GM15510 (cell line): ENCODE results near the gene RBFOX1.

ENCODE experiments used
- POLR2A ChIP-seq: IDR thresholded peaks from 3 replicates; pipeline ENCODE4 v1.6.1; 2011; ENCODE audit warnings: borderline replicate concordance; ENCODE audit not compliant: insufficient read length; ENCODE audit errors: extremely low read depth

RBFOX1 gene

GRCh38 chr16:7374614-7375174 is 42.0 kb downstream of the RBFOX1 start:
- no peak for TF ChIP-seq POLR2A

GRCh38 chr16:7376227-7376626 is 43.6 kb downstream of the RBFOX1 start:
- no peak for TF ChIP-seq POLR2A

- no peak for TF ChIP-seq POLR2A
These were observed 44.6 kb downstream of the RBFOX1 start for GRCh38 chr16:7377231-7377630.

DNA sequence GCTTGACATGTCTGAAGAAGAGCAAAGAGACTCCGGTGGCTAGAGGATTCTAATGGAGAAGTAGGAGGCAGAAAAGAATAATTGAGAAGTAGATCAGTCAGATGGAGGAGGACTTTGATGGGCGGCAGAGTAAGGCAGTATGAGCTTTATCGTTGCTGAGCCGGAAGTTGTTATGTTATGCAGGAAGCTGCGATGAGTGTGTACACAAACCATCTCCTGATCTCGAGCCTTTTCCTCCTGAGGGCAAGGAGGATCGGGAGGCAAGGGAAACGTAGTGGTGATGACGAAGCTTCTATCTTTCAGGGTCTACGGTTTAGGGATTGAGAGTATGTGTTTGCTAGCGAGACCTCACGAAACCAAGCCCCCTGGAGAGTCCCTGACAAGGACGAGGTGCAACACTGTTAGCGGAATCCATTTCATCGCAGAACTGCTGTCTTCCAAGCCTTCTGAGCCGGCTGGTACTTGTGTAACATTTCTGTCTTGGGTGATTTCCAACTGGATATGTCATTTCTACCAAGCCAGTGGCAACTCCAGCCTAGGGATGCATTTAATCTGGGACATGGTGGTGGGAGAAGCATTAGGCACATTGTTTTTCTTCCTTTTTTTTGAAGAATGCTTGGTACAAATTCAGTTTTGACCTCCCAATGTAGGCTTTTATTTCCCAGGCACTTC is 45.5 kb downstream of the RBFOX1 start:
- TF ChIP-seq POLR2A = no peak

- no peak for TF ChIP-seq POLR2A
These were observed 47.8 kb downstream of the RBFOX1 start for GRCh38 chr16:7380441-7380840.

- TF ChIP-seq POLR2A = no peak
These were observed 48.3 kb downstream of the RBFOX1 start for GRCh38 chr16:7380911-7381310.

DNA sequence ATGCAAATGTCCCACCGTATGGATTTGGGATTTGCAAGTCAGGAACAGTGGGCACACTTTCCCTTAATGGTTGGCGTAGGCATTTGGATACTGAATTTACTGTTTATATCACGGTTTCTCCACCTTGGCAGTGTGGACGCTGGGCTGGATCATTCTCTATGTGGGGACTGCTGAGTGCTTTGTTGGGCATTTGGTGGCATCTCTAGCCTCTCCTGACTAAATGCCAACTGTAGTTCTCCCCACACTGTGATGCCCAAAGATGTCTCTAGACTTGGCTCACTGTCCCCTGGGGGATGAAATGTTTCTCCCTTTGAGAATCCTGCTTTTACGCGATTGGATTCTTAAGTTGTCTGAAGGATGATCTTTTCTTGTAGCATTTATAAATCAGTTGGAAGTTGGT is 49.0 kb downstream of the RBFOX1 start:
- TF ChIP-seq POLR2A = no peak

DNA sequence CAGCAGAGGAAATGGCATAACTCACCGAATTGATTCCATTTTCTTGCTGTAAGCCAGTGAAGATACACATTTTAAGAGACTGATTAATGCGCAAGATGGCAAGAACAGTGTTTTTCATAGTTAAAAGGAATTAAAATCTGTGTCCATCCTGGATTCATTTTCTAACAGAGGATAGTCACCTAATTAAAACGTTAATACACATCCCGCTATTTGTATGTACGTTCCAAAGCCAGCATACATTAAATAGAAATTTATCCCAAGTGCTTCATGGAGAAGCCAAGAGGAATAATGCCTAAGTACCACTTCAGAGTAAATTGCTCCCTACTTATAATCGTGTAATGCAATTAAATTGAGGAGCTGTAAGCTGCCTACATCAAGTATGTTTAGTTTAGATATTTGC is 49.9 kb downstream of the RBFOX1 start:
- no peak for TF ChIP-seq POLR2A

- TF ChIP-seq POLR2A = no peak
These were observed 58.3 kb downstream of the RBFOX1 start for GRCh38 chr16:7390974-7391373.

DNA sequence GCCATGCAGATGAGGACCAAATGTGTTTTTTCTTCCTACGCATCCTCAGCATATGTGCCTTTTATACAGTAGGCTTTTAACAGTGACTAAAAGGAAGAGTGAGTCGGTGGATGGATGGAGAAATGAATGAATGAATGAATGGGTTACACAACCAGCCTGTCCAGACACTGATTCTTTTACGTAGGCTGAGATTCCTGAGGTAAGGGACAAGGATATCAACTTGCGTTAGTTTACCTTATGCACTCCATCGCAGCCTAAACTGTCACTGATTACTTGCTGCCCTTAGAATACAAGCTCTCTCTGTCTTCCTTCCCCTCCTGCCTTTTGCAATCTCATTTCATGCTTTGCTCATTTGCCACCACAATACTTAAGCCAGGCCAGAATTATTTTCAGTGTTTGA is 59.0 kb downstream of the RBFOX1 start:
- no peak for TF ChIP-seq POLR2A

DNA sequence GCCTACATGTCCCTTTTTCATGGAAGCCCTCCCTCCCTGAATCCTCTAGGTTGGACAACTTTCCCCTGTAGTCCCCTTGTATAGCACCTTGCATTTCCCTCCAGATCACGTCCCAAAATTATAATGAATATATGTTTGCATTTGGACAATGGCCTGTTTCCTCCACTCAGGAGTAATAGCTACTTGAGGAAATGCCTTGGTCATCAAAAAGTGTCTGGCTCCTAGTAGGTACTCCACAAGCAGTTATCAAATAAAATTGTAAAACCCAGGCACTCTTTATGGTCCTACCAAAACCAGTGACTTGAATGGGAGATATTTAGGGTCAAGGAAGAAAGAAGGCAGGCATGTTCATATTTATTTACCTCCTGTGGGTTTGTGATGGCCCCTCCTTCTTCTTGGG is 59.6 kb downstream of the RBFOX1 start:
- no peak for TF ChIP-seq POLR2A

DNA sequence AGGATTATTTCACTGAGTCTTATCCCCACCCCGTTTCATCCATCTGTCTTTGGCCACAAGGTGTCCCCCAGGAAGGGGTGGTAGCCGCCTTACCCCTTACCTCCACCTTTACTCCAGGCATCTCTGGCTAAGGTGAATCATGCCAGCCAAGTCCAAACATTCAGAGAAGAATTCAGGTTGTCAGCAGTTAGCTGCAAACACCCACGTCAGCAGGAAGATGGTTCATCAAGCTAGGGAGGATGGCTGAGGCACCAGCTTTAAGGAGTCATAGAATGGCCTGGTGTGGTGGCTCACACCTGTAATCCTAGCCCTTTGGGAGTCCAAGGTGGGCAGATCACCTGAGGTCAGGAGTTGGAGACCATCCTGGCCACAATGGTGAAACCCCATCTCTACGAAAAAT is 61.0 kb downstream of the RBFOX1 start:
- TF ChIP-seq POLR2A = no peak

DNA sequence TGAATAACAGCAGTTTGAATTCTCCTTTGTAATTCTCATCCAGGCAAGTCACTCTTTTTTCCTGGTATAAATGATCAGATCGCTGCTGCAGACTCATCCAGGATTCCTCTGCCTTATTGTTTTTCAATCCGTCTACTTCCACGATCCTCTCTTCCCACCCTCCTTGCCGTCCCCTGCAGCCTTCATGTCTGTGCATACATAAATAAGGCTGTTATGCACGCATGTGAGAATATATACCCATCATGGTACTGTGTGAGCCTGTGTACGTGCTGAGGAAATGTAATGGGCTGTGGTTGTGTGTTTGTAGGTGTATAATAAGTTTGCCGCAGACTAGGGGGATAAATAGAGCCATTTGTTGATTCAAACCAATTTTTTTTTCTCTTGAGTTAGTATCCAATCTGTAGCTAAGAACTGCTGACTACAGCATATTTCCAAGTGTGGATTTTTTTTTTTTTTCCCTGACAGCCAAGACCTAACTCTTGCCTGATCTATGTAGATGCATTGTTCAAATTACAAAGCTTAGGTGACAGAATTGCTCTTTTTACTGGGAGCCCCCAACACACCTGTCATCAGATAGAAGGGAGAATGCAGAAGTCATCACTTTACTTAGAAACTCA is 62.2 kb downstream of the RBFOX1 start:
- TF ChIP-seq POLR2A = no peak

GRCh38 chr16:7397901-7398300 is 65.3 kb downstream of the RBFOX1 start:
- no peak for TF ChIP-seq POLR2A

DNA sequence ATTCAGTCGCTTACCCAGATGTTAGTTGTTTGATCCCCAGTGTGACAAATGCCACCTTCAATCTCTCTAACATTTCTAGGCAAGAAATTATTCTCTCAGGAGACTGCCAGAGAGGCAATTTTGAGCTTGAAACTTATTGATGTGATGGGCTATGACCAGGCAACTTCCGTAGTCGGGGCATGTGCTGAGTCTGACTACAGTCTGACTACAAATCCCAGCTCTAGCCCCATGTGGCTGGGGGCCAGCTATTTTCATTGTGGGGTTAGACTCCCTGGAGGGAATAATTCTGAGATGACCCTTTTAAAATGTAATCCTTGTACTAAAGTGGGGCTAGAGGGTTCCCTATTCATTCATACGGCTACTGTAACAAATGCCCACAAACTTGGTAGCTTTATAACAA is 65.9 kb downstream of the RBFOX1 start:
- no peak for TF ChIP-seq POLR2A

- TF ChIP-seq POLR2A = no peak
These were observed 66.7 kb downstream of the RBFOX1 start for GRCh38 chr16:7399296-7399695.

DNA sequence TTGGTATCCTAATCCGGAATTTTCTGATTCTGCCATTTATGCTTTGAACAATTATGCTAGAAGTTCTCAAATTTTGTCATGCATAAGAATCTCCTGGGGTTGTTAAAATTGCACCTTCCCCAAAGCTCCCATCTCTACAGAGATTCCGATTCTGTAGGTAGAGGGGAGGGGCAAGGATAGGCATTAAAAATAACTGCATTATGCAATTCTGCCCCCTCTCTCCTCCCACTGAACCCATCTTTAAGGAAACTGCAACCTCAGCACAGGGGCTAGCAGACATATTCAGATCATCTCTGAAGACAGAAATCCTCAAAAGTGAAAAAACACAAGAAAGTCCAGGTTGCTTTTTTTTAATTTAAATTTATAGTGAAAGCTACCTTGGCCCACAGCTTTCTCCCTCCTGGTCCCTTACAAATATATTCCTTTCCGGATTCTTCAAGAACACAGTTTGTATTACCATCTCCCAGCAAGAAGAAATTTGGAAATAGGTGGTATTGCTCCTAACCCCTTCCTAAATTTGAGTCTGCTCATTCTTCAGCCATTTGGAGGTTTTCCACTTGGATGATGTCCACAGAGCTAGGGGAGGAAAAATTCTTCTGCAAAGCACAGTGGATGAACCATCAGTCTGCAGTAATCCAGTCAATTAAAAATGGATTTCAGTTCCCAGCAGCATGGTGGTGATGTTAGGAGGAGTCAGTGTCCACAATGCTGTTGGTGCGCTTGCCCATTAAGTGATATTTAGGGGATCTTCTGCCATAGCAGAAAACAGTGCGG is 67.7 kb downstream of the RBFOX1 start:
- TF ChIP-seq POLR2A = no peak

DNA sequence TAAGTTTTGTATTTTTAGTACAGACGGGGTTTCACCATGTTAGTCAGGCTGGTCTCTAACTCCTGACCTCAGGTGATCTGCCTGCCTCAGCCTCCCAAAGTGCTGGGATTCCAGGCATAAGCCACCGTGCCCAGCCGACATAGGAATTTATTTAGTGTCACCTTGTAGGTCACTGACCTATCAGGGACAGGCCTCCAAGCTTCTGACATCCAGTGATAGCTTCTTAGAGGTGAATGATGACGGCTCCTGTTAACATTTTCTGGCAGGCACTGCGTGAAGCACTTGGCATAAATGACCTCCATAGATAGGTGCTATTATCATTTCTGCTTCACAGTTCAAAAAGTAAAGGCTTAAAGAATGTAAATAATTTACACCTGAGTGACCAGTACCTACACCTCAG is 71.6 kb downstream of the RBFOX1 start:
- no peak for TF ChIP-seq POLR2A
